Uterus (tissue), 4 donors: ENCODE data around the gene THSD4. TPM values are rescaled to one million over a fixed set of nuclear protein-coding genes. Genes with fewer than 3 reads are reported as not detected.

Experiments
- DNase-seq, 2 donors: peaks; one replicate each; pipeline ENCODE4 v3.0.0-alpha.2; 2019 to 2020
- H3K27ac ChIP-seq, 2 donors: fragments of 200-600 bp; sonication (generic); 1 replicate in 1 of 2; 2 replicates in 1 of 2; pipeline ENCODE4 v1.5.1; 2016 to 2018
- H3K27me3 ChIP-seq, 2 donors: fragments of 200-600 bp; sonication (generic); one replicate each; pipeline ENCODE4 v1.5.1; 2018 to 2019; ENCODE audit warnings: control low read depth in 1 of 2
- H3K36me3 ChIP-seq, 2 donors: fragments of 200-600 bp; sonication (generic); one replicate each; pipeline ENCODE4 v1.5.1; 2019; ENCODE audit warnings: control low read depth in 1 of 2
- H3K4me1 ChIP-seq, 2 donors: fragments of 200-600 bp; sonication (generic); one replicate each; pipeline ENCODE4 v1.5.1; 2018 to 2019; ENCODE audit warnings: control low read depth in 1 of 2
- H3K4me3 ChIP-seq, 2 donors: fragments of 200-600 bp; sonication (generic); 1 replicate in 1 of 2; 2 replicates in 1 of 2; pipeline ENCODE4 v1.5.1; 2018 to 2019; ENCODE audit warnings: mild to moderate bottlenecking in 1 of 2
- H3K9me3 ChIP-seq, 2 donors: fragments of 200-600 bp; sonication (generic); one replicate each; pipeline ENCODE4 v1.5.1; 2019; ENCODE audit warnings: control low read depth in 1 of 2
- CTCF ChIP-seq, 4 experiments: fragments of 200-600 bp in 2 of 4; fragments of 450-650 bp in 2 of 4; sonication (generic) in 2 of 4; IDR thresholded peaks; one replicate each; pipeline ENCODE4 v1.5.1; 2016 to 2019; ENCODE audit warnings: antibody characterized with exemption in 4 of 4, mild to moderate bottlenecking in 2 of 4, moderate library complexity in 1 of 4
- POLR2A ChIP-seq, 2 donors: fragments of 450-650 bp; IDR thresholded peaks; one replicate each; pipeline ENCODE4 v1.6.1; 2016; ENCODE audit warnings: antibody characterized with exemption in 2 of 2, mild to moderate bottlenecking in 1 of 2, moderate library complexity in 1 of 2
- intact Hi-C: fragments of 100-400 bp; cut with DNase I; formaldehyde crosslinking; loops from one replicate; pipeline ENCODE4 v1.15.1; 2023; ENCODE audit warnings: low total_unique reads
- total RNA-seq, 4 donors: library from RNA; depleted of rRNA in 3 of 4; stranded (reverse); fragments of >200 nt in 3 of 4; gene quantifications; one replicate each; pipeline versions ENCODE4 v1.1.0 to v1.2.4, GENCODE V29; 2014 to 2023
- donor health status: DM: yes; HTN: yes; CAD: no.

THSD4 gene
- total RNA-seq, 4 donors from 2014 or later: 7.1 to 144 (median 35.4) TPM

GRCh38 chr15:71139241-71139640, 24.0 kb downstream of the THSD4 start:
- Histone ChIP-seq H3K36me3 (no peaks in the 10 kb centered on the region), H3K27me3 (no peaks in the 10 kb centered on the region), H3K27ac (no peak overlapping the region), H3K9me3 (no peaks in the 10 kb centered on the region), H3K4me3 (no peak overlapping the region), H3K4me1 (peaks cover 0 to 7% of the 10 kb centered on the region in 2 donors)
- intact Hi-C loops: no loop called here
- no peak for TF ChIP-seq POLR2A (IDR thresholded peaks at IDR 0.05)
- TF ChIP-seq CTCF (IDR thresholded peaks at IDR 0.05): no peak
- no peak for DNase-seq

DNA sequence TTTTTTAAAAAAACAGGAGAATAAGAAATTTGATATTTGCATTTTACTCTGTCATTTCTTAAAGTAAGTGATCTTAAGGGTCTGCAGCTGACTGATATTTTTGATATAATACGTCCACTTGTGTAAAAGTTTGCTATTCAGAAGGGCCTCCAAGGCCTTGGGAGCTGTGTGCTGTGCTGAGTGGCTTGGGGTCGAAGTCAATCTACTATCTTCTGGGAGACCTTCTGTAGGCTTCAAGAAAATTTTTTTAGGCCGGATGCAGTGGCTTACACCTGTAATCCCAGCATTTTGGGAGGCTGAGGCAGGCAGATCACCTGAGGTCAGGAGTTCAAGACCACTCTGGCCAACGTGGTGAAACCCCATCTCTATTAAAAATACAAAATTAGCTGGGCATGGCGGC, 26.3 kb downstream of the THSD4 start:
- intact Hi-C loops: no loop called here
- no peak overlapping the region for H3K27ac ChIP-seq
- no peak overlapping the region for H3K4me3 ChIP-seq
- H3K4me1 ChIP-seq: peaks cover 0 to 6% of the 10 kb centered on the region in 2 donors
- H3K27me3 ChIP-seq: no peaks in the 10 kb centered on the region
- DNase-seq: no peak
- TF ChIP-seq CTCF (IDR thresholded peaks at IDR 0.05) (no peak), POLR2A (IDR thresholded peaks at IDR 0.05) (no peak)
- H3K9me3 ChIP-seq: no peaks in the 10 kb centered on the region
- H3K36me3 ChIP-seq: no peaks in the 10 kb centered on the region

DNA sequence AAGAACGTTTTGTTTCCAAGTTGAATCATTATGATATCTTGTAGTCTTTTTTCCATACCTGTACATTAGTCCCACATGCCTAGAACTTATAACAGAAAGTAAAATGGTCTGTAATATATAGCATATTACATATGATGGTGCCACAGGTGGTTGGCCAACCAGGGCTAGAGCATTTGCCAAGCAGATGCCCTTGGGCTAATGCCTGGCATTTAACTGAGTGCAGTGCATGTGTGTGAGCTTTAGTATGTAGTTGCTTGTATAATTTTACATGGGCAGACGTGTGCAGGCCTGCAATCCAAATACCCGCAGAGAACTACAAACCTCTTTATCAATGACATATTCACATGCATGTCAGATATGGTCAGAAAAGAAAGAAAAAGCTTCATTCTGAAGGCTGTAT, 27.5 kb downstream of the THSD4 start:
- DNase-seq: no peak
- TF ChIP-seq CTCF (IDR thresholded peaks at IDR 0.05): no peak
- TF ChIP-seq POLR2A (IDR thresholded peaks at IDR 0.05): no peak
- intact Hi-C loops: no loop called here
- Histone ChIP-seq H3K9me3 (no peaks in the 10 kb centered on the region), H3K27ac (no peak overlapping the region), H3K4me1 (no peaks in the 10 kb centered on the region), H3K27me3 (no peaks in the 10 kb centered on the region), H3K36me3 (no peaks in the 10 kb centered on the region), H3K4me3 (no peak overlapping the region)

DNA sequence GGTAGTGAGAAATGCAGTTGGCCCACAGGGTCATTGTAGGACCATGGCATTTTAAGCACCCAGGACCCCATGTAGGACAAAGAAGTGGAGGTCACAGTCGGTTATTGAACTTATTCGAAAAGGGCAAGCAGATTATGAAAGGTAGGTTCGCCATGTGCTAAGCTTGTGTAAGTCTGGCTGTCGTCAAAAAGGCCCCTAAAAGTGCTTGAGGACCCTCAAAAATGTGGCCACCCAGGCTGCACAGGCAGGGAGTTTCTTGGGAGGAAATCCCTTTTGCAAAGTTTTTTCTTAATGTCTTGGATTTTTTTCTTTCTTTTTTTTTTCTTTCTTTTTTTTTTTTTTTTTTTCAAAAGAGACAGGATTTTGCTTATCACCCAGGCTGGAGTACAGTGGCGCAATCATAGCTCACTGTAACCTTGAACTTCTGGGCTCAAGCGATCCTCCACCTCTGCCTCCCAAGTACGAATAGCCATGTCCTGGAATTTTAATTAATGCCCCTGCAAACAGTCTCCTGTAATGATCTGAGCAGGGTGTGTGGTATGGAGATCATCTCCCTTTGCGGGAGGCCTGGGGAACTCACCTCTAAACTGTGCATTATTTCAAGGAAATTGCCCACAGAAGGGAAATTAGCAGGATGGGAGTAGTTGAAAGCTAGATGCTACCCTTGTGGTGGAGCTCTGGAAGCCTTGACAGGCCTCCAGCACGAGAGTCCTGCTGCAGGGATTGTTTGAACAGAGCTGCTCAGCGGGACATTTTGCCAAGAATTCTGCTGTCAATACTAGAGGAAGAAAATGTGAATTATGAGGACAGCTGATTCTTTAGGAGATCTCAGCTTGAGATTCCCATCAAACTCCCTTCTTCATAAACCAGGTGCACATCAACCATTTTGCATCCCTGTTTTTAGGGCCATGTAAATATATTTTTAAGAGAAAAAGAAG, 28.4 kb downstream of the THSD4 start:
- no peaks in the 10 kb centered on the region for H3K9me3 ChIP-seq
- H3K4me1 ChIP-seq: no peaks in the 10 kb centered on the region
- no peaks in the 10 kb centered on the region for H3K27me3 ChIP-seq
- no peaks in the 10 kb centered on the region for H3K36me3 ChIP-seq
- no peak for DNase-seq
- no peak overlapping the region for H3K27ac ChIP-seq
- intact Hi-C loops: no loop called here
- no peak for TF ChIP-seq POLR2A (IDR thresholded peaks at IDR 0.05)
- TF ChIP-seq CTCF (IDR thresholded peaks at IDR 0.05): no peak
- no peak overlapping the region for H3K4me3 ChIP-seq

DNA sequence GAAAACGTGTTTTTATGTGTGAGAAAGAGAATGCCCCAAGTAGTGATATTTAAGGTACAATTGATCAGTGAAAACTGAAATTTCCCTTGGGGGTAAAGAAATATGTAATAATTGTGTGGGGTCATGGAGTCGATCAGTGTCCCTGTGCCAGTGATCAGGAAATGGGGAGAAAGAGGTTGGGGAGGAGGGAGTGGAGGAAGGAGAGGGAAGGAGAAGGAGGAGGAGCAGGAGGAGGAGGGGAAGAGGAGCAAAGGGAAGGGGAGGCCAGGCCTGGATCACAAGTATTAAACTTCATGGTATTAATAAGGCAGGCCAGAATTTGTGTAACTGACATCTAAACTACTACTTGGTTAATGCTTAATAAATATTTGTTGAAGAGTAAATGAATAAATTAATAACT, 30.4 kb downstream of the THSD4 start:
- H3K9me3 ChIP-seq: no peaks in the 10 kb centered on the region
- H3K27ac ChIP-seq: peak overlapping the region; percentile 1 to 12
- no peaks in the 10 kb centered on the region for H3K36me3 ChIP-seq
- DNase-seq: no peak
- H3K27me3 ChIP-seq: no peaks in the 10 kb centered on the region
- intact Hi-C loops: no loop called here
- TF ChIP-seq POLR2A (IDR thresholded peaks at IDR 0.05): no peak
- no peak for TF ChIP-seq CTCF (IDR thresholded peaks at IDR 0.05)
- peaks cover 0 to 5% of the 10 kb centered on the region in 2 donors for H3K4me1 ChIP-seq
- no peak overlapping the region for H3K4me3 ChIP-seq
